GM18499 (cell line): Measurements from ENCODE around the gene YPEL3.
A peak's percentile ranks its signal among the peaks of the same experiment; 100 is the strongest.

ENCODE experiments used
- ATAC-seq: cut with Tn5 transposase; IDR thresholded peaks from one replicate; pipeline ENCODE4 v1.9.1; 2021; ENCODE audit warnings: moderate number of reproducible peaks; ENCODE audit not compliant: insufficient read depth, unreplicated experiment

Gene YPEL3

DNA sequence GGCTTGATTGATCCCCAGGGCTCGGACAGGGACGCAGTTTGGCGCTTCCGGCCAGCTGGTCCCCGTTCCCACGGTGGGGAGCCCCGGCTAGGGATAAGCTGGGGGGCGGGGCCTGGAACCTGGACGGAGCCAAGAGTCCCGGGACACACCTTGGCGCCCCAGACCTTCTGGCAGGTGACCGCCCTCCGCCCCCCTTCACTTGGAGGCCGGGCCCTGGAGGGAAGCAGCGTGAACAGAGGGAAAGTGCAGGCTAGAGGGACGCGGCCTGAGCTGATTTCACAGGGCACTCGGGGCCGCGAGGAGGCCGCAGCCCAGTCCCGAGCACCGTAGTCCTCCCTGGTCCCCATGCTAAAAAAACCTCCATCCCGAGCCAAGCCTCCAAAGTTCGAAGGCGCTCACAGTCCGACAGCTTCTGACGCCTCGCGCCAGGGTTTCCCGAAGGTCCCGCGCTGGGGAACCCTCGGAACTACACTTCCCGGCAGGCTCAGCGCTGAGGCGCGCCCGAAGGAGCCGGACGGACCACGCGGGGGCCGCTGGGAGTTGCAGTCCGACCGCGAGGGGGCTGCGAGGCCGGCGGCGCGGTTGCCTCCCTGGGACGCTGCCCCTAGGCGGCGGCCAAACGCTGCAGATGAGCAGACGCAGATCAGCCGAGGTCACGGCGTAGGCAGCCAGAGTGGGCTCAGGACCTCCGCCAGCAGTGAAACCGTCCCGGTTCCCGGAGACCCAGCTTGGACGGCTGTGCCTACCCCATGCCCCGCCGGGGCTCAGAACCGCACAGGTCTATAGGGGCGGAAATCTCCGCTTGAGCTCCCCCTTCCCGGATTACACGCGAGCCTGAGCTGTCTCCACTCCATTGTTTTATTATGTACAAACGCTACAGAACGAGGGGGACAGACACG, 4.3 kb downstream of the YPEL3 start, which contains the start of gene TBX6:
Gene TBX6 (minus strand): TSS at position 451 of the 899 bp plus-strand sequence. CDS start 731 bp downstream, outside the sequence.
- ATAC-seq: peak; percentile 34

DNA sequence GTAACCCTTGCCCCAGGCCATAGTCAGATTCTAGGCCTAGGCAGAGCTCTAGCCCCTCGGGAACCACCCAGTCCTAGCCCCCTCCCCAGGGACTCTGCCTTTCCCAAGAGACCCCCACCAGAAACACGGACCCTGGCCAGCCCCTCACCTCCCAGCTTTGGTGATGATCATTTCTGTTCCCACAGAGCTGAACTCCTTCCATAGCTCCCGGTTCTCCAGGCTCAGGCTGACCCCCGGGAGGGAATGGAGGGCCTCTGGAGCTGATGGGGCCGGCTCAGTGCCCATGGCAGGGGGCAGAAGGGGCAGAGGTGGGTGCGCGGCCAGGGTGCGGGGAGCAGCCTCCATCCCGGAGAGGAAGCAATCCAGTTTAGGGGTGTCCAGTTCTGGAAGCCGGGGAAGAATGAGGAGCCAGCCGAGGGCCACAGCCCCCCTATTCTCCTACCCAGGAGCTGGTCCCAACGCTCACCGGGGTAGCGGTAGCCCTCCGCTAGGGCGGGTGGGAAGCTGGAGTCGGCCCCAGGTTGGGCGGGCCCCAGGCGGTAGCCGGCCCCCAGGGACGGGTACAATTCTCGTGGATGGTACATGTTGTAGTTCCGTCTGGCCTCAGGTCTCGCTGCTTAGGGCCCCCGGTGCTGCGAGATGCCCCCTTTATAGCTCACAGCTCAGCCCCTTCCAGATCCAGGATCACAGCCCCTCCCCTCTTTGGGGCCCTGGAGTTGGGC, 5.2 kb downstream of the YPEL3 start:
- ATAC-seq: no peak

DNA sequence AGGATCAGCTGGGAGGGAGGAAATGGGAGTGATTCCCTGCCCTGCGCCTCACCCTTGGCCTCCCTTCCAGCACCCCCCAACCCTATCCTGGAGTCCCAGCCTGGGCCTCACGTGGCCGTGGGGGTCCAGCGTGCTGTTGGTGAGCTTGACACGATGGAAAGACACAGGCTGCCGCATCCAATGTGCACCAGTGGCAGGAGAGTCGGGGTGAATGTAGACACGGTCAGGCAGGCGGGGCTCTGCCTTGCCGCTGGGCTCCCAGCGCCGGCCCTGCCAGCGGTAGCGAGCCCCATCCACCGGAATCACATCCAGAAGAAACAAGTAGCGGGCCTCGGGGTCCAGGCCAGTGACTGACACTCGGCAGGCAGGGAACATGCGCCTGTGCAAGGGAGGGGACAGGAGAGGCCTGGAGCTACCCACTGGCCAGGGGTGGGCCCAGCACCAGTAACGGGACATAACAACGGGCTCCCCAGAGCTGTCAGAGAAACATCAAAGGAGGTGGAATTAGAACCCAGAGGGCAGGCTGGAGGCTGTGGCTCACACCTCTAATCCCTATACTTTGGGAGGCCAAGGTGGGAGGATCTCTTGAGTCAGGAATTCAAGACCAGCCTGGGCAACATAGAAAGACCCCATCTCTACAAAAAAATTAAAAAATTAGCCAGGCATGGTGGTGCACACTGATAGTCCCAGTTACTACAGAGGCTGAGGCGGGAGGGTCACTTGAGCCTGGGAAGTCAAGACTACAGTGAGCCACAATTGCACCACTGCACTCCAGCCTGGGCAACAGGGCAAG, 7.0 kb downstream of the YPEL3 start:
- ATAC-seq: no peak

DNA sequence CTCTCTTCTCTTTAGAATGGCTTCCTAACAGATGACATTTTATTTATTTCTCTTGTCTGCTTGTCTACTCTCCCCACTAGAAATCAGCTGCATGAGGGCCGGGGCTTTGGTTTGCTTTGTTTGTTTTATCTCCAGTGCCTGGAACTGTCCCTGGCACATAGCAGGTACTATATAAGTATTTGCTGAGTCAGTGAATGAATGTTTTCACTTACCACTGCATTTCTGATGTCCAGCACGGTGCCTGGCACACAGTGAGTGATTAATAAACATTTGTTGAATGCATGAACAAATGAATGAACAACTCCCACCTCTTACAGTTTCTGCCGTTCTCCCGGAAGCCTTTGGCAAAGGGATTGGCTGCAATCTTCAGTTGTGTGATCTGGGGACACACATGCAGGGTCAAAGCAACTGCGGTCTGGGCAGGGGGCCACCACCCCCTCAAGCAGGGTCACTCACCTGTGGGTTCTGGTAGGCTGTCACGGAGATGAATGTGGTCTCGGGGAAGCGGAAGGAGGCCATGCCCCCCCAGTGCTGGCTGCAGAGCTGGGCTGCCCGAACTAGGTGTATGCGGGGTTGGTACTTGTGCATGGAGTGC, 7.7 kb downstream of the YPEL3 start:
- ATAC-seq: no peak

DNA sequence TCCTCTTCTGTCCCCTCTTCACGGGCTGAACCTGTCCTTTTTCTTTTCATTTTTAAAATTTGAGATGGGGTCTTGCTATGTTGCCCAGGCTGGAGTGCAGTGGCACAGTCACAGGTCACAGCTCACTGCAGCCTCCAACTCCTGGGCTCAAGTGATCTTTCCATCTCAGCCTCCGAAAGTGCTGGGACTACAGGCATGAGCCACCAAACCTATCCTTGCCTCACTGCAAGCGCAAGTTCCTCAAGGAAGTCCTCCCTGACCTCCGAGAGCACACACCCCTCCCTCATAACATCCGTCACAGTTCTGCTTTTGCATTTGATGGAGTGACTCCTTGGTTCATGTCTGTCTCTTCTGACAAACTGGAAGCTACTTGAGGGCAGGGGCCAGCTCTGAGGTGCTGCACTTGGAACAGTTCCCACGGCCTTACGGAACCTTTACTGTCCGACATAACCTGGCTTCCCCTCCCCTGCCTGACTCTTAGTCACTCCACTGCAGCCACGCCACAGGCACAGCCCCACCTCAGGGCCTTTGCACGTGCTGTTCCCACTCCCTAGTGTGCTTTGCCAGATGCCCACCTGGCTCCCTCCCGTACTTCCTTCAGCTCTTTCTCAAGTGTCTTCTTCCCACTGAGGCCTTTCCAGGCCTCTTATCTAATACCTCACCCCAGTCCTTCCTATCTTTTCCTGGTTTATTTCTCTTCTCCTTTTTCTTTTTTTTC, 8.7 kb downstream of the YPEL3 start:
- no peak for ATAC-seq

DNA sequence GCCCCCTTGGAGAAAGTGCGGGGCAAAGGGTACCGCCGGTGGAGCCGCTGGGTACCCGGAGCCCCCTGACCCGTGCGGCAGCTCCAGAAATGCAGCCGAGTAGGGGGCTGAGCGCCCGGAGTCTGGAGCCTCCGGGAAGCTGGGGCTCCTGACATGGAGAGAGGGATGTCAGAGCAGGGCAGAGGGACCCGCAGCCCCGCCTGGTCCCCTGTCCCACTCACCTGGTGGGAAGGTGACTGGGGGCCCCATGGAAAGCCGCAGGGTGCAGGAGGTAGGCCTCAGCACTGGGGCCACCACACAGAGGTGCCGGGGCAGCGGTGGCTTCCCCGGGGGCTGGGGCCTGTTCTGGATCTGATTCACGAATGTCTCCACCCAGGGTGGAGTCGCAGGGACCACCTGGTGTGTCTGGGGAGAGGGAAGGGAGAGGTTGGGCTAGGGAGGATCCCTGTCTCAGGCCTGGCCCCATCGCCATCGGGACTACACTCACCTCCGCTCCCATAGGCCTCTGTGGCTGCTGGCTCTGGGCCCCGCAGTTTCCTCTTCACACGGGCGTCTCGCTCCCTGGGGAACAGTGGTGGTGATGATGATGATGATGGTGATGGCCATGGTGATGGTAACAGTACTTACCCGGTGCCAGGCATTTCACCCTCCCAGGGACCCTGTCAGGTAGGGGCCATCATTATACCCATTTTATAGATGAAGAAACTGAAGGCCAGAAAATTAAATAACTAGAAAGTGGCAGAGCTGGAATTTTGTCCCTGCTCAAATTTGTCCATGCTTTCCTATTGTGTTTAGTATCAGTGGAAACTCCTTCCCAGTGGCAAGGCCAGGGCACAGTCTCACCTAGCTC, 9.5 kb downstream of the YPEL3 start:
- ATAC-seq: no peak

DNA sequence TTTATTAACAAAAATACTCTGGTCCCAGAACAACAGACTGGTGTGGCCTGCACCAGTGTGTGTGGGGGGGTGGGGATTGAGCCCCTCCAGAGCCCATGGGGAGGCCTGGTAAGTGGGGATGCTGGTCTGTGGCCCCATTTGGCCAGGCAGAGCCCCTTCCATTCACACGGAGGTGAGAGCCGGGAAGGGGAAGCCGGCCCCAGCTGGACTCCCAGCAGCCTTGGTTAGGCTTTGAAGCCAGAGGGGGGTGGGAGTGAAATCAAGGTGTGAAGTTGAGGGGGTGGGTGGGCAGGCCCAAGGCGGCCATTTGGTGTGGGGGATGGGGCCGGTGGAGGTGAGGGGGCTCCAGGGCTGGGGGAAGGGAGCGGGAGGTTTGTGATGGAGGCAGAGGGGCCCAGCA, 10.2 kb downstream of the YPEL3 start:
- no peak for ATAC-seq

DNA sequence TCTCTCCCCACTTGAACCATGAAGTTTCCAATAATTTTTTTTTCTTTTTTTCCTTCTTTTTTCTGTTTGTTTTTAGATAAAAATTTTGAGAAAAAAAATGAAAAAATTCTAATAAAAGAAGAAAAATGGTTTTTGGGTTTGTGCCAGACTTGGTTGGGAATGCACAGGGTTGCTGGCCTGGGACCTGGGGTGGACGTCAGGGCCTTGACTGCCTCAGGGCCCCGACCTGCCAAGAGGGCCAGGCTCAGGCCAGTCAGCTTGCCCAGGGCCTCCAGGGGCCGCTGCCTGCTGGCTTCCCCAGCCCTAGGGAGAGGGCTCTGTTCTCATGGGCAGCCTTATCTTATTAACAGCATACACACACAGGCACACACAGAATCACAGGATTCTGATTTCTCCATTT, 10.8 kb downstream of the YPEL3 start:
- no peak for ATAC-seq

DNA sequence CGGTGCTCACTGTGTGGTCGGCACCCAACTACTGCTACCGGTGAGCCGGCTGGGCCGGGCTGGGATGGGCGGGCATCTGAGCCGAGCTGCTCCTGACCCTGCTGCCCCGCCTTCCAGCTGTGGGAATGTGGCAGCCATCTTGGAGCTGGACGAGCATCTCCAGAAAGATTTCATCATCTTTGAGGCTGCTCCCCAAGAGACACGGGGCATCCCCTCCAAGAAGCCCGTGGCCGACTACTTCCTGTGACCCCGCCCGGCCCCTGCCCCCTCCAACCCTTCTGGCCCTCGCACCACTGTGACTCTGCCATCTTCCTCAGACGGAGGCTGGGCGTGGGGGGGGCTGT, 11.2 kb downstream of the YPEL3 start:
- ATAC-seq: no peak

DNA sequence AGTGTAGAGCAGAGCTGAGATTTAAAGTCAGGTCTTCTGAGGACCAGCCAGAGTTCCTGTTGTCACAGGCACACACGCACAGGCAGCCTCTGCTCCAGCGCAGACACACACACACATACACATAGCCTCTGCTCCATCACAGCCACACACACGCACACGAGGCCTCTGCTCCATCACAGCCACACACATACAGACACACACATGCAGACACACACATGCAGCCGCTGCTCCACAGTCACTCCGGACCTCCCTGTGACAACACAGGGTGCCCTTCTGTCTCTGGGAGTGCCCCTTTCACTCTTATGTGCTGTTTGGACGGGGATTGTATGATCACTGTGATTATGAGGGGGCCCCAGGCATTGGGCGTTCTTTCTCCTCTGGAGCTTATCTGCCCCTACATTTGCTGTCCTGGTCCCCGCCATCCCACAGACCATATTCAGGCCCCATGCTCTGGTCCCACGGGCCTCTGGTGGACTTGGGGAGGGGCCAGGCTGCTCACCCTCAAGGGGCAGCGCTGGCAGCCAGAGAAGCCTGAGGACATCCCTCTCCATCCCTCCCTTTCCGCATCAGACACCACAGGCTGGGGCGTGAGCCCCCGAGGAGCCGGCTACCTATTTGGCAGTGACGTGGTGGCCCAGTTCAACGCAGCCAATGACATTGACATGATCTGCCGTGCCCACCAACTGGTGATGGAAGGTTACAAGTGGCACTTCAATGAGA, 11.8 kb downstream of the YPEL3 start:
- no peak for ATAC-seq

DNA sequence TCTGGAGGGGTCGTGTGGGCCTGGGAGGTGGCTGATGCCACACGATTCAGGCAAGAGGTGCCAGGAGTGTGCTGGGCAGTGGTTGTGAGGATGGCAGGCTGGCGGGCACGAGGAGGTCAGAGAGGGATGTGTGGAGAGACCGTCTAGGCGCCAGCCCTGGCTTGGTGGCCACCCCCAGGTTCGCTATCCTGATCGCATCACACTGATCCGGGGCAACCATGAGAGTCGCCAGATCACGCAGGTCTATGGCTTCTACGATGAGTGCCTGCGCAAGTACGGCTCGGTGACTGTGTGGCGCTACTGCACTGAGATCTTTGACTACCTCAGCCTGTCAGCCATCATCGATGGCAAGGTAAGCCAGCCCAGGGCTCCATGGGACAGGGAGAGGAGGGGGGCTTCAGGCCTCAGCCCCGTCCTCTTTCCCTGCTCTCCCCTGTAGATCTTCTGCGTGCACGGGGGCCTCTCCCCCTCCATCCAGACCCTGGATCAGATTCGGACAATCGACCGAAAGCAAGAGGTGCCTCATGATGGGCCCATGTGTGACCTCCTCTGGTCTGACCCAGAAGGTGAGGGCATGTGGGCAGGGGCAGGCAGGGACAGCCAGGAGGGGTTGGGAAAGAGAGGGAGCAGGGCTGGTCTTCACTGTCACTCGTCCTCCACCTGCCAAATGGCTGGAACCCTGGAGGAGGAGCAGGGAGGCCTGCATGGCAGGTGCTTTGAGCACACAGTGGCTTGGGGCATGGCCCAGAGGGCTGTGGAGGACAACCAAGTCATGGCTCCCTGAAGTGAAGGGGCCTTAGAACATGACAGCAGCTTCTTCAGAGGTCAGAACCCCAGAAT, 12.6 kb downstream of the YPEL3 start:
- ATAC-seq: no peak

DNA sequence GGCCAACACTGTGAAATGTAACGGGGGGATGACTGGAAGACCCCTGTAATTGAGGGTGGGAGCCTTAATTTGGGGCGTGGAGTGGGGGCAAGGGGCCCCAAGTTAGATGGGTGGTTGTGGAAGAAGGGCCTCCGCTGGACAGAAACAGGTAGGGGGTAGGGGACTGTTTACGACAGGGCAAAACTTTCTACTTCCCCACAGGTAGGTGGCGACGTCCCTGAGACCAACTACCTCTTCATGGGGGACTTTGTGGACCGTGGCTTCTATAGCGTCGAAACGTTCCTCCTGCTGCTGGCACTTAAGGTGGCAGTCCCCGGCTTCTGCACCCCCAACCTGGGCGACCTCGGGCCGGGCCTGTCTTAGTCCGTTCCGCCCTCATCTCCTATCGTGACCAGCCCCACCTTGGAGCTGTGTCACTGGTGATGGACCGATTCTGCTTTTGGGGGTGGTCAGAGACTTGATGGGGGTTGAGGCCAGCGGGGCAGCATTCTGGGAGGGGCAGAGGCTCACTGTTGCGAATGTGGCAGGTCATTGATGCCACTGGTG, 13.4 kb downstream of the YPEL3 start:
- no peak for ATAC-seq

DNA sequence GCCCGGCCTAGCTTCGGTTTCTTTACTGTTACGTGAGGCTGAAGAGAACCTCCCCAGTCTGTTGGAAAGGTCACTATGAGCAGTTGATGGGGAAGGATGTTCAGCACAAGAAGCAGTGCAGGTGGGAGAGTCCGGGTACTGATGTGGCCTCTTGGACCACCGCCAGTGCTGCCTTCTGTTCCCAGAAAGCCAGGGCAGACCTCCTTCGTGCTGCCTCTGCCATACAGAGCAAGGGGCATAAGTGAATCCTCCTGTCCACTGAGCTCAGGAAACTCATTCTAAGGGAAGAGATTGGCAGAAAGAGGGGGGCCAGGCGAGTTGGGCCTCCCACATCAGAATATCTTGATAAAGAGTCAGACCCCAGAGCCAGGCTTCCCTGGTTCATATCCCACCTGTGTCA, 16.5 kb downstream of the YPEL3 start:
- ATAC-seq: no peak

DNA sequence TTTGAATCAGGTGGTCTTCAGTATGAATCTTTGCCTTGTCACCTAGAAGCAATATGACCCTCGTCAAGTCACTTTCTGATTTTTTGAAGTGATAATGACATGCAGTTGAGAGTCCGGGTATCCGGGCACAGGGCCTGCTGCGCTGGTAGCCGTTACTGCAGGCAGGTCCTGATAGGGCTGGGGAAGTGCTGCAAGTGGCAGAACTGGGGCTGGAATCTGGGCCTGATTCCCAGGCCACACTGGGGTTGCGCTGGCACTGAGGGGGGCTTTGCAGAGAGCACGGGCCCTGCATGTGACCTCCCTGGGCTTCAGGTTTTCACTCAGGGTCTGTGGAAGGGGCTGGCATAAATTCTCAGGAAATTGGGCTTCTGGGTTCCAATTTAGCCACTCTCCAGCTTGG, 17.3 kb downstream of the YPEL3 start:
- no peak for ATAC-seq

DNA sequence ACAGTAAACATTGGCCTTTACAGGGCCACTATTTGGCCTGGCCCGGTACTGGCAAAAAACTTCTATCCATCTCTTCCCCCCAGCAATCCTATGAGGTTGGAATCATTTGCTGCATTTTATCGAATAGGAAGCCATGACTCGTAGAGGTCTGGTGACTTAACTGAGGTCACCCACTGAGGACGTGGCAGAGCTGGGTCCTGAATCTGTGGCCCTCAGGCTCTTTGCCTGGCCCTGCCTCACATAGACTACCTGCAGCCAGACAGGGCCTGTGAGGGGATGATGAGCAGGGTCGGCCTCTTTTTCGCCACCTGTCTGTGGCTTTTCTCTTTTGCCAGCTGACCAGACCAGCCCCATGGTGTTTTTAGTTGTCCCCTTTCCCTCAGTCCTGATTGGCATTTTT, 18.4 kb downstream of the YPEL3 start:
- ATAC-seq: no peak

DNA sequence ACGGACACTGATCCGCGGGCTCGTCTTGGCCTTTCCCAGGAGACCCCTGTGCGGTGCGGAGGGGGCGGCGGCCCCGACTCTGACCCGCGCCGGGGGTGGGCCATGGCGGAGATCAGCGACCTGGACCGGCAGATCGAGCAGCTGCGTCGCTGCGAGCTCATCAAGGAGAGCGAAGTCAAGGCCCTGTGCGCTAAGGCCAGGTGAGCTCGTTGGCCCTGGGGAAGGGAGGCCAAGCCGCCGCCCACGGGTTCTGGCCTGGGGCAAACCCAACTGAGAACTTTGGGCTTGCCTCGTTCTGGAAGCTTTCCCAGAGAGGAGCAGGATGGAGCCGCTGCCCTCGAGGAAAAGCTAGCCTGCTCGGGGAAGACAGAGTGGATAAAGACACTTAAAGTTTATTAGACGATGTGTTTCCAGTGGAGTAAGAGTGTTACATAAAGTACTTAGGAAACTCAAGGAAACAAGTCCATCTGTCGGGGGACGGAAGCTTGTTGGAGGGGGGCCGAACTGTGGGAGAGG, 19.7 kb downstream of the YPEL3 start:
- ATAC-seq: no peak
